Measurements from ENCODE around the gene HEYL. TPM values are rescaled to one million over a fixed set of nuclear protein-coding genes. Genes with fewer than 3 reads are reported as not detected.

HEYL gene
- total RNA-seq, 4 donors from 2014 or later, result 11.4 to 19.2 (median 14.3) TPM

DNA sequence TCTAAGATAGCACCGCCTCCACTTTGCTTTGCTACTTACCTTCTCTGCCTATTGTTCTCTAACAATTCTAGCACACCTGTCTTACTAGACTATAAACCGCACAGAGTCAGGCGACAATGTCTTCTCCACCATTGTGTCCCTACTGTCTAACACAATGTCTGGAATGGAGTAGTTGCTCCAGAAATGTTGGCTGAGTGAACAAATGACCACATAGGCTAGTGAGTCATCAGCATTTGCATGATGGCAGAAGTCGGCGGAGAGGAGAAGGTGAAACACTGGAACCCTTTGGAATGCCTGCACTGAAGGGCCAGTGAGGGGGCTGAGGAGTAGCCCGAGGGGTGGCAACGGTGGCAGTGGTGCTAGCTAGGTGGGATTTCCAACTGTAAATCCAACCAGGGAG, 48.9 kb downstream of the HEYL start:
- Histone ChIP-seq H3K27me3 (no peaks in the 10 kb centered on the region), H3K4me3 (no peak overlapping the region), H3K27ac (no peak overlapping the region), H3K9me3 (no peaks in the 10 kb centered on the region), H3K36me3 (no peaks in the 10 kb centered on the region), H3K4me1 (no peaks in the 10 kb centered on the region)
- TF ChIP-seq POLR2A (IDR thresholded peaks at IDR 0.05) (no peak), EP300 (IDR thresholded peaks at IDR 0.05) (no peak)
- TF ChIP-seq, protein P1, sequence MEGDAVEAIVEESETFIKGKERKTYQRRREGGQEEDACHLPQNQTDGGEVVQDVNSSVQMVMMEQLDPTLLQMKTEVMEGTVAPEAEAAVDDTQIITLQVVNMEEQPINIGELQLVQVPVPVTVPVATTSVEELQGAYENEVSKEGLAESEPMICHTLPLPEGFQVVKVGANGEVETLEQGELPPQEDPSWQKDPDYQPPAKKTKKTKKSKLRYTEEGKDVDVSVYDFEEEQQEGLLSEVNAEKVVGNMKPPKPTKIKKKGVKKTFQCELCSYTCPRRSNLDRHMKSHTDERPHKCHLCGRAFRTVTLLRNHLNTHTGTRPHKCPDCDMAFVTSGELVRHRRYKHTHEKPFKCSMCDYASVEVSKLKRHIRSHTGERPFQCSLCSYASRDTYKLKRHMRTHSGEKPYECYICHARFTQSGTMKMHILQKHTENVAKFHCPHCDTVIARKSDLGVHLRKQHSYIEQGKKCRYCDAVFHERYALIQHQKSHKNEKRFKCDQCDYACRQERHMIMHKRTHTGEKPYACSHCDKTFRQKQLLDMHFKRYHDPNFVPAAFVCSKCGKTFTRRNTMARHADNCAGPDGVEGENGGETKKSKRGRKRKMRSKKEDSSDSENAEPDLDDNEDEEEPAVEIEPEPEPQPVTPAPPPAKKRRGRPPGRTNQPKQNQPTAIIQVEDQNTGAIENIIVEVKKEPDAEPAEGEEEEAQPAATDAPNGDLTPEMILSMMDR (IDR thresholded peaks at IDR 0.05), result no peak
- no peak for DNase-seq (ENCODE audit: low spot score in 2 of 2)
- WGBS, 2 donors, result 81 to 88% methylated on average over 7 of the region's 7 CpGs

DNA sequence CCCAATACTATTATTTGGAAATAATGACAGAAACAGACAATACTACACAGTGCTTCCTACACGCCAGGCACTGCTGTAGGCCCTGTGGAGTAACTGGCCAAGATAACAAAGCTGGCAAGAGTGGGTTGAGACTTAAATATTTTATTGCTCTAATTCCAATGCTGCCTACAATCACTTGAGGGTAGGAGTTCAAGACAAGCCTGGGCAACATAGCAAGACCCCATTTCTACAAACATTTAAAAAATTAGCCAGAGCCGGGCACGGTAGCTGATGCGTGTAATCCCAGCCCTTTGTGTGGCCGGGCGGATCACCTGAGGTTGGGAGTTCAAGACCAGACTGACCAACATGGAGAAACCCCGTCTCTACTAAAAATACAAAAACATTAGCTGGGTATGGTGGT, 53.5 kb downstream of the HEYL start:
- H3K27ac ChIP-seq, result no peak overlapping the region
- no peaks in the 10 kb centered on the region for H3K36me3 ChIP-seq
- H3K4me1 ChIP-seq, result no peaks in the 10 kb centered on the region
- DNase-seq (ENCODE audit: low spot score in 2 of 2), result no peak
- no peaks in the 10 kb centered on the region for H3K27me3 ChIP-seq
- WGBS, 2 donors, result 94 to 96% methylated on average over 7 of the region's 7 CpGs
- H3K9me3 ChIP-seq, result no peaks in the 10 kb centered on the region
- H3K4me3 ChIP-seq, result no peak overlapping the region
- TF ChIP-seq EP300 (IDR thresholded peaks at IDR 0.05), result no peak
- TF ChIP-seq, protein P1 (IDR thresholded peaks at IDR 0.05), result no peak
- no peak for TF ChIP-seq POLR2A (IDR thresholded peaks at IDR 0.05)

DNA sequence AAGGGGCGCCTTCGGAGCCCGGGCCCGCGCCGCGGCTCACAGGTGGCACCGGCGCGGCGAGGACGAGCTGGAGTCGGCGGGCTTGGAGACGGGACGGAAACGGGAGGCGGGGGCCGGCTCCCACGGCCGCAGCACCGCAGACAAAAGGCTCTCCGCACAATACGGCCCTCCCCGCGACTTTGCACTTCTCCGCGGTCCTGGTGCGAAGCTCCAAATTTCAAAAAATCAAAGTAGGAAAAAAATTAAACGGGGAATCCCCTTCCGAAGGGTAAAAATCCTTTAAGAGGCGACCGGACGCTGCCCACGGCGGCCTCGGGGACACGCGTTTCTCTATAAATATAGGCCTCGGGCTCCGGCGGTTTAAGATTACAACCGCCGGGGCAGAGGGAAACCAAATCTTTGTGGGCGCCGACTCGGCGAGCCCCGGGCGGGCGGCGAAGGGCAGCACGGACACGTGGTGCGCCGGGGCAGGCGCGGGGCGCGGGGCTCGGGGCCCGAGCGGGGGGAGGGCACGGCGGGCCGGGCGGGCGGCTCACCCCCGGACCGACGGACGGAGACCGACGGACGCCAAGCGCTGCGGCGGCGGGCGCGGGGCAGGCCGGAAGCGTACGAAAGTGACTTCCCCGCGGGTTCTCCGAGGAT, 63.3 kb downstream of the HEYL start:
- DNase-seq (ENCODE audit: low spot score in 2 of 2), result no peak

DNA sequence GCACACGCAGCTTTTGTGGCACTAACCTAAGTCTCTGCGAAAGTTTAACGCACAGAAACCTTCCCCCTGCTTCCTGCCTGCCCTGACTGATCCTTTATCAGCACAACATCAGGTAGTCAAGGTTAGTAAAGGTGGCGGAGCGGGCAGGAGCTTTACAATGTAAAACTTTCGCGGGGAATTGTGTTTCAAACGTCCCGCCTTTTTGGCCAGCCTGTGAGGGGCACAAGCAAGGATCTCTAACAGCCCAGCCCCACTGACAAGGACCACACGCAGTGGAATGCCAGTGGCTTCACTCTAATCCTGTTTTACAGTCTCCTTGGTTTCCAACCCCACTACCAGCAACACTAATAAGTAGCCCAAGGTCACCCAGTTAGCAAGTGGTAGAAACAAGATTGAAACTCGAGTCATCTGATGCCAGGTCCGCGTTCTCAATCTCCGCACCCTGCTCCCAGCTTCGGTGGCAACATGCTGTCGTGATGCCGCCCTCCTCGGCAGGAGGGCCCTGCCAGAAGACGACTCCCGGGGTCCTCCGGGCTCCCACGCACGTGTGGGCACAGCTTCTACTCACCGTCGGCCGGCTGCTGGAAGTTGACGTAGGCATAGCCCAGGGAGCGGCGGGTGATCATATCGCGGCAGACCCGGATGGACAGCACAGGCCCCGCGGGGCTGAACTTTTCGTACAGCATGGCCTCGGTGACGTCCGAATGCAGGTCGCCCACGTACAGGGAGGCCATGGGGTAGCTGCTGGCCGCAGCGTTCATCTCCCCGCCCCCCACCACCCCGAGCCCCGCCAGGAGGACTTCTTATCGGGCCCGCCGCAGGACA, 64.0 kb downstream of the HEYL start:
- peak in 1 of 2 donors; percentile 45 for DNase-seq (ENCODE audit: low spot score in 2 of 2)
- 5 to 8% methylated on average over 21 to 27 of the region's 48 CpGs for WGBS, 2 donors
- peak overlapping the region; percentile 73 to 88 (median 84) for H3K27ac ChIP-seq
- H3K4me1 ChIP-seq, result peaks cover 0 to 35% (median 21%) of the 10 kb centered on the region in 4 donors
- H3K36me3 ChIP-seq, result peaks cover 0 to 38% (median 10%) of the 10 kb centered on the region in 3 donors
- no peaks in the 10 kb centered on the region for H3K9me3 ChIP-seq
- TF ChIP-seq EP300 (IDR thresholded peaks at IDR 0.05) (peak in 1 of 2 donors; percentile 57), POLR2A (IDR thresholded peaks at IDR 0.05) (no peak)
- no peaks in the 10 kb centered on the region for H3K27me3 ChIP-seq
- peak overlapping the region; percentile 55 to 84 (median 80) for H3K4me3 ChIP-seq

More for the DNA sequence above, 63.3 kb downstream of the HEYL start:
- Histone ChIP-seq H3K4me3 (peak overlapping the region; percentile 55 to 84 (median 80)), H3K9me3 (no peaks in the 10 kb centered on the region), H3K36me3 (peaks cover 0 to 31% (median 3%) of the 10 kb centered on the region in 3 donors), H3K27ac (peak overlapping the region; percentile 73 to 88 (median 84)), H3K27me3 (no peaks in the 10 kb centered on the region), H3K4me1 (peaks cover 0 to 35% (median 21%) of the 10 kb centered on the region in 4 donors)
- TF ChIP-seq POLR2A (IDR thresholded peaks at IDR 0.05), result no peak
- TF ChIP-seq EP300 (IDR thresholded peaks at IDR 0.05), result no peak
- TF ChIP-seq, protein P1 (IDR thresholded peaks at IDR 0.05), result no peak
- WGBS, 2 donors, result 1% methylated on average over 63 to 72 of the region's 87 CpGs

DNA sequence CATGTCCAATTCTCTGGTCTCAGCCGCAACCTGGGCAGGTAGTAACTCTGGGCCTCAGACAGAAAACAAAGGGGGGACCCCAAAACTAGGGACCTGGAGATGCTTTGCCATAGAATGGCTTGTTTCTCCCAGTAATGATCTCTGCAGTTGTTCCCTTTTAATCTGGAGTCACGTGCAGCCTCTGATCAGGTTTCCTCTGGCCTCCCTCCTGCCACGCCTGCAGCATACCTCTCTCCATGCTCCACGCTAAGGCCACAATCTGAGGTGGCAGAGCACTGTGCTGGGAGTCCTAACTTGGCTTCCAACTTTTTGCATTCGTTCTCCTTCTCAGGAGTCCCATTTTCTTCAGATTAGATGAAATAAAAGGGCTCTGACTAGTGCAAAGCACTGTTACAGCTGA, 64.8 kb downstream of the HEYL start:
- peak overlapping the region in 3 of 4 donors; percentile 73 to 88 (median 85) for H3K27ac ChIP-seq
- DNase-seq (ENCODE audit: low spot score in 2 of 2), result no peak
- H3K9me3 ChIP-seq, result no peaks in the 10 kb centered on the region
- peaks cover 0 to 35% (median 21%) of the 10 kb centered on the region in 4 donors for H3K4me1 ChIP-seq
- no peaks in the 10 kb centered on the region for H3K27me3 ChIP-seq
- peak overlapping the region; percentile 55 to 84 (median 80) for H3K4me3 ChIP-seq
- TF ChIP-seq EP300 (IDR thresholded peaks at IDR 0.05), result no peak
- no peak for TF ChIP-seq POLR2A (IDR thresholded peaks at IDR 0.05)
- TF ChIP-seq, protein P1 (IDR thresholded peaks at IDR 0.05), result no peak
- peaks cover 2 to 46% (median 15%) of the 10 kb centered on the region in 3 donors for H3K36me3 ChIP-seq
- WGBS, 2 donors, result 37 to 42% methylated on average over 4 to 5 of the region's 5 CpGs

Other genes starting within 250 kb of the HEYL start
- gene BMP8A, start 148.0 kb downstream of the HEYL start, total RNA-seq, result 1 to 10 TPM; 2.7 to 9.6 (median 7.0) TPM
- gene PABPC4, start 62.9 kb downstream of the HEYL start, total RNA-seq, result 100 to 1,000 TPM; 121 to 178 (median 135) TPM
- 1 to 10 TPM in 1 of 4 donors, not detected in 3; 2.2 TPM for gene NT5C1A, start 32.5 kb upstream of the HEYL start, total RNA-seq
- not detected for gene HPCAL4, start 51.8 kb upstream of the HEYL start, total RNA-seq
- 10 to 100 TPM; 34.8 to 42.3 (median 37.0) TPM for gene PPIE, start 99.2 kb upstream of the HEYL start, total RNA-seq
- gene OXCT2, start 131.7 kb upstream of the HEYL start, total RNA-seq, result 10 to 100 TPM in 1 of 4 donors, 1 to 10 TPM in 3; 4.5 to 22.2 (median 8.4) TPM
- gene BMP8B, start 149.2 kb upstream of the HEYL start, total RNA-seq, result 10 to 100 TPM; 13.6 to 33.9 (median 29.5) TPM
- 10 to 100 TPM; 17.4 to 29.8 (median 27.4) TPM for gene TRIT1, start 243.9 kb upstream of the HEYL start, total RNA-seq

All from tibial nerve (tissue), 4 donors.